Measurements from ENCODE around the gene PPFIA4. TPM values are rescaled to one million over a fixed set of nuclear protein-coding genes. Genes with fewer than 3 reads are reported as not detected.

Gene PPFIA4
- total RNA-seq, 1 experiment from 2014 or later, result 10.8 TPM

- no peak overlapping the region for H2AFZ ChIP-seq (ENCODE audit: low read depth, low read length, poor library complexity, severe bottlenecking)
- no peak overlapping the region for H3K4me2 ChIP-seq (ENCODE audit: low read length)
- peaks cover 2 to 10% of the 10 kb centered on the region in 2 experiments; a peak in 3 of 4 replicates for H3K4me1 ChIP-seq (ENCODE audit: control insufficient read depth in 1 of 2, insufficient read depth in 2 of 2, low read length in 2 of 2)
- ChIA-PET RAD21 (ENCODE audit: low non-redundant PET in 1 of 2, low total read pairs in 2 of 2, uncharacterized antibody in 2 of 2, unreplicated experiment in 2 of 2) (no interaction called here), CTCF (interaction anchor here (0.6 kb wide), 1 partner anchor 13 kb away, joined by 3 read pairs; no protein-coding TSS in a partner anchor), POLR2A (no interaction called here)
- no peak for ATAC-seq
- no peaks in the 10 kb centered on the region for H3K9me2 ChIP-seq (ENCODE audit: insufficient read depth)
- DNase-seq (ENCODE audit: low read depth, low spot score), result no peak
- no peak overlapping the region for H3K9ac ChIP-seq (ENCODE audit: low read length)
- H3K27ac ChIP-seq (ENCODE audit: low read depth, low read length), result no peak overlapping the region
- no peaks in the 10 kb centered on the region for H3K9me3 ChIP-seq (ENCODE audit: control insufficient read depth in 1 of 2, insufficient read depth in 1 of 2, low read depth in 1 of 2, low read length in 2 of 2)
- H3K79me2 ChIP-seq (ENCODE audit: insufficient read depth, low read length), result no peaks in the 10 kb centered on the region
- intact Hi-C loops (cut with micrococcal nuclease), result no loop called here
- TF ChIP-seq YY1 (IDR thresholded peaks at IDR 0.05; ENCODE audit: extremely low read depth, insufficient replicate concordance, low read depth, low read length) (no peak), JUND (IDR thresholded peaks at IDR 0.05) (no peak), CBX3 (IDR thresholded peaks at IDR 0.05; ENCODE audit: low read depth) (no peak), MAX (IDR thresholded peaks at IDR 0.05) (no peak), POLR2AphosphoS5 (IDR thresholded peaks at IDR 0.05; ENCODE audit: low read depth, low read length) (no peak), ATF3 (IDR thresholded peaks at IDR 0.05) (no peak), ZNF274 (IDR thresholded peaks at IDR 0.05; ENCODE audit: low read depth, low read length) (no peak), CEBPB (IDR thresholded peaks at IDR 0.05; ENCODE audit: low read depth) (no peak), SP1 (IDR thresholded peaks at IDR 0.05; ENCODE audit: low read depth) (no peak), SRF (IDR thresholded peaks at IDR 0.05; ENCODE audit: low read depth) (no peak), EZH2 (IDR thresholded peaks at IDR 0.05) (no peak), EZH2phosphoT487 (IDR thresholded peaks at IDR 0.05; ENCODE audit: borderline replicate concordance) (no peak), FOSL1 (IDR thresholded peaks at IDR 0.05; ENCODE audit: low read depth) (no peak), SIN3A (IDR thresholded peaks at IDR 0.05; ENCODE audit: low read depth) (no peak), REST (IDR thresholded peaks at IDR 0.05; ENCODE audit: low read depth) (no peak), POLR2A (IDR thresholded peaks at IDR 0.05; ENCODE audit: borderline replicate concordance, extremely low read depth, insufficient read depth, insufficient read length) (no peak), ELF1 (IDR thresholded peaks at IDR 0.05; ENCODE audit: borderline replicate concordance, low read depth) (no peak), ZBTB33 (IDR thresholded peaks at IDR 0.05; ENCODE audit: extremely low read depth, insufficient replicate concordance, low read length) (no peak)
- BruUV-seq (replicated peaks), result no TSS peak
- H3K4me3 ChIP-seq (replicated peaks in 1 of 2; ENCODE audit: low read depth in 1 of 2, low read length in 2 of 2), result no peak overlapping the region
- H3K27me3 ChIP-seq (ENCODE audit: insufficient read depth, low read length), result no peaks in the 10 kb centered on the region
- no peaks in the 10 kb centered on the region for H4K20me1 ChIP-seq (ENCODE audit: insufficient read depth)
- H3K36me3 ChIP-seq (ENCODE audit: control insufficient read depth in 1 of 2, insufficient read depth in 2 of 2, low read length in 2 of 2), result peaks cover 0 to 8% of the 10 kb centered on the region in 2 experiments; a peak in 1 of 4 replicates
Observed at GRCh38 chr1:203051841-203052324, 25.6 kb downstream of the PPFIA4 start.

All from HCT116 (cell line).